Neural progenitor cell (in vitro differentiated cells): ENCODE data around the gene COL24A1. TPM values are rescaled to one million over a fixed set of nuclear protein-coding genes. Genes with fewer than 3 reads are reported as not detected.
A peak's percentile ranks its signal among the peaks of the same experiment; 100 is the strongest.

Source experiments
- DNase-seq: peaks from one replicate; pipeline ENCODE4 v3.0.0-alpha.2; 2016; ENCODE audit warnings: low spot score
- H2AFZ ChIP-seq: fragments of 200-600 bp; sonication (generic); replicated peaks from 2 replicates; pipeline ENCODE4 v1.6.1; 2016; ENCODE audit warnings: antibody characterized with exemption
- H3F3A ChIP-seq: fragments of 200-600 bp; sonication (generic); 2 replicates; pipeline ENCODE4 v1.6.1; 2016; ENCODE audit warnings: antibody characterized with exemption, low read depth
- H3K27ac ChIP-seq: fragments of 200-600 bp; sonication (generic); 2 replicates; pipeline ENCODE4 v1.5.1; 2016; ENCODE audit warnings: mild to moderate bottlenecking
- H3K27me3 ChIP-seq: fragments of 200-600 bp; sonication (generic); 2 replicates; pipeline ENCODE4 v1.6.1; 2016; ENCODE audit warnings: mild to moderate bottlenecking, moderate library complexity
- H3K36me3 ChIP-seq: fragments of 200-600 bp; sonication (generic); 2 replicates; pipeline ENCODE4 v1.5.1; 2016
- H3K4me1 ChIP-seq: fragments of 200-600 bp; sonication (generic); 2 replicates; pipeline ENCODE4 v1.6.1; 2016; ENCODE audit warnings: mixed run types
- H3K4me2 ChIP-seq: fragments of 200-600 bp; sonication (generic); 2 replicates; pipeline ENCODE4 v1.6.1; 2016
- H3K4me3 ChIP-seq: fragments of 200-600 bp; sonication (generic); 2 replicates; pipeline ENCODE4 v1.5.1; 2016
- H3K79me2 ChIP-seq: fragments of 200-600 bp; sonication (generic); 2 replicates; pipeline ENCODE4 v1.6.1; 2016; ENCODE audit warnings: low read depth
- H3K9ac ChIP-seq: fragments of 200-600 bp; sonication (generic); 2 replicates; pipeline ENCODE4 v1.6.1; 2016
- H3K9me3 ChIP-seq: fragments of 200-600 bp; sonication (generic); 2 replicates; pipeline ENCODE4 v1.5.1; 2016; ENCODE audit warnings: low read depth
- H4K20me1 ChIP-seq: fragments of 200-600 bp; sonication (generic); 2 replicates; pipeline ENCODE4 v1.6.1; 2016; ENCODE audit warnings: low read depth
- H3K27ac Mint-ChIP-seq: 3 replicates; pipeline ENCODE4 v1.8.0; 2021; ENCODE audit warnings: mixed read lengths
- H3K27me3 Mint-ChIP-seq: 2 replicates; pipeline ENCODE4 v1.8.0; 2022; ENCODE audit warnings: low read depth, mild to moderate bottlenecking, inconsistent platforms, moderate library complexity, mixed read lengths; ENCODE audit not compliant: insufficient read depth
- H3K36me3 Mint-ChIP-seq: 3 replicates; pipeline ENCODE4 v1.8.0; 2021; ENCODE audit warnings: mixed read lengths
- H3K4me1 Mint-ChIP-seq: 3 replicates; pipeline ENCODE4 v1.8.0; 2021; ENCODE audit warnings: mixed read lengths
- H3K4me3 Mint-ChIP-seq: 3 replicates; pipeline ENCODE4 v1.8.0; 2021; ENCODE audit warnings: mild to moderate bottlenecking, moderate library complexity, mixed read lengths
- H3K9me3 Mint-ChIP-seq: 3 replicates; pipeline ENCODE4 v1.8.0; 2020; ENCODE audit warnings: mixed read lengths
- EZH2 ChIP-seq: fragments of 200-600 bp; sonication (generic); IDR thresholded peaks from 2 replicates; pipeline ENCODE4 v1.6.1; 2017; ENCODE audit warnings: antibody characterized with exemption, mild to moderate bottlenecking, moderate library complexity
- EZH2phosphoT487 ChIP-seq: fragments of 200-600 bp; sonication (generic); IDR thresholded peaks from 2 replicates; pipeline ENCODE4 v1.6.1; 2017; ENCODE audit warnings: antibody characterized with exemption
- total RNA-seq: library from RNA; depleted of rRNA; stranded (reverse); fragments of >200 nt; gene quantifications from 2 replicates; pipeline ENCODE4 v1.2.3, GENCODE V29; 2015; ENCODE audit warnings: low replicate concordance
- TF ChIP-seq, protein P1 (sequence below): fragments of 200-600 bp; sonication (generic); IDR thresholded peaks from 2 replicates; pipeline ENCODE4 v1.5.1; 2017; ENCODE audit warnings: antibody characterized with exemption, mild to moderate bottlenecking

COL24A1 gene
- total RNA-seq, 1 donor from 2014 or later, result not detected

DNA sequence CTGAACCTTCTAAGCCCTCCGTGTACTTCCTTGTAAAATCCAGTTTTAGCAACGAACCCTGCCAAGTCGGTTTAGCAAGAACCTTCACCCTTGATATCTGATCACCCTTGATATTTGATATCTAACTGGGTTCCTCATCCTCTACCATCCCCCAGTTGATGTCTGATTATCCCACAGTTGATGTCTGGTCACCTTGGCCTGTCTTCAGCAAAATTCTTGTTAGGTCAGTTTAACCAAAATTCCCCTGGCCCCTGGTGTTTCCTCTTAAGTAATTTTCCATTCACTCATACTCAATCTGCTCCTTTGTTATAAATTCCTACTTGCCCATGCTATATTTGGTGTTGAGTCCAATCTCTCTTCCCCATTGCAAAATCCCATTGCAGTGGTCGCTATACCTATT, 333.9 kb downstream of the COL24A1 start:
- H3K4me1 ChIP-seq, result no peaks in the 10 kb centered on the region
- H3K27me3 ChIP-seq, result no peaks in the 10 kb centered on the region
- H3F3A ChIP-seq, result no peaks in the 10 kb centered on the region
- H4K20me1 ChIP-seq, result no peaks in the 10 kb centered on the region
- H3K27ac ChIP-seq, result no peak overlapping the region
- peaks cover 2% of the 10 kb centered on the region for H3K27me3 Mint-ChIP-seq
- no peak overlapping the region for H3K4me3 ChIP-seq
- H3K4me1 Mint-ChIP-seq, result no peaks in the 10 kb centered on the region
- H3K36me3 Mint-ChIP-seq, result no peaks in the 10 kb centered on the region
- H3K36me3 ChIP-seq, result no peaks in the 10 kb centered on the region
- no peaks in the 10 kb centered on the region for H3K9me3 ChIP-seq
- H3K9me3 Mint-ChIP-seq, result peaks cover 2% of the 10 kb centered on the region
- H3K4me3 Mint-ChIP-seq, result no peak overlapping the region
- H3K4me2 ChIP-seq, result no peak overlapping the region
- TF ChIP-seq, protein P1, sequence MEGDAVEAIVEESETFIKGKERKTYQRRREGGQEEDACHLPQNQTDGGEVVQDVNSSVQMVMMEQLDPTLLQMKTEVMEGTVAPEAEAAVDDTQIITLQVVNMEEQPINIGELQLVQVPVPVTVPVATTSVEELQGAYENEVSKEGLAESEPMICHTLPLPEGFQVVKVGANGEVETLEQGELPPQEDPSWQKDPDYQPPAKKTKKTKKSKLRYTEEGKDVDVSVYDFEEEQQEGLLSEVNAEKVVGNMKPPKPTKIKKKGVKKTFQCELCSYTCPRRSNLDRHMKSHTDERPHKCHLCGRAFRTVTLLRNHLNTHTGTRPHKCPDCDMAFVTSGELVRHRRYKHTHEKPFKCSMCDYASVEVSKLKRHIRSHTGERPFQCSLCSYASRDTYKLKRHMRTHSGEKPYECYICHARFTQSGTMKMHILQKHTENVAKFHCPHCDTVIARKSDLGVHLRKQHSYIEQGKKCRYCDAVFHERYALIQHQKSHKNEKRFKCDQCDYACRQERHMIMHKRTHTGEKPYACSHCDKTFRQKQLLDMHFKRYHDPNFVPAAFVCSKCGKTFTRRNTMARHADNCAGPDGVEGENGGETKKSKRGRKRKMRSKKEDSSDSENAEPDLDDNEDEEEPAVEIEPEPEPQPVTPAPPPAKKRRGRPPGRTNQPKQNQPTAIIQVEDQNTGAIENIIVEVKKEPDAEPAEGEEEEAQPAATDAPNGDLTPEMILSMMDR, result no peak
- TF ChIP-seq EZH2phosphoT487 (no peak), EZH2 (no peak)
- no peak overlapping the region for H2AFZ ChIP-seq
- DNase-seq, result no peak
- no peak overlapping the region for H3K27ac Mint-ChIP-seq
- H3K79me2 ChIP-seq, result no peaks in the 10 kb centered on the region
- H3K9ac ChIP-seq, result no peak overlapping the region

DNA sequence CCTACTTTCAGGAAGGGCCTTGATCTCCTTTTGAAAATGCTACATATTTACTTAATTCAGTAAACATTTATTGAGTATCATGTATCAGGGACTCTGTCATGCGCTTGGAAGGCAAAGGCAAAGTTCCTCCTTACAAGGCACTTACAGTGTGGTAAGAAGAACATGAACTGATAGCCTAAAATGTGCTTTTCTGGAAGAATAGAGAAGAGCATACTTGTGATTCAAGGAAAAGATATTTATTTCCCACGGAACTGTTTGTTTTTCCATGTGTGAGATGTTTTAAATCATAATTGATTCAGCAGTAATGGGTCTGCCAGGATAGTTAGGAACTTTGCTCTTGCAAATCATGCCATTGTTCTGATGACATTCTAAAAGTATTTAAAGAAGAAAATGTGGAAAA, 338.2 kb downstream of the COL24A1 start:
- Histone ChIP-seq H3K4me2 (no peak overlapping the region), H2AFZ (peak overlapping the region; percentile 11), H3K27ac (no peak overlapping the region), H3K27me3 (no peaks in the 10 kb centered on the region), H3F3A (no peaks in the 10 kb centered on the region), H3K9me3 (no peaks in the 10 kb centered on the region), H3K36me3 (no peaks in the 10 kb centered on the region), H3K79me2 (no peaks in the 10 kb centered on the region), H4K20me1 (no peaks in the 10 kb centered on the region), H3K9ac (no peak overlapping the region), H3K4me1 (no peaks in the 10 kb centered on the region), H3K4me3 (no peak overlapping the region)
- Mint-ChIP-seq H3K27ac (no peak overlapping the region), H3K36me3 (no peaks in the 10 kb centered on the region), H3K4me3 (no peak overlapping the region), H3K9me3 (no peaks in the 10 kb centered on the region), H3K27me3 (peaks cover 2% of the 10 kb centered on the region), H3K4me1 (no peaks in the 10 kb centered on the region)
- DNase-seq, result no peak
- TF ChIP-seq, protein P1, result no peak
- TF ChIP-seq EZH2, result no peak

DNA sequence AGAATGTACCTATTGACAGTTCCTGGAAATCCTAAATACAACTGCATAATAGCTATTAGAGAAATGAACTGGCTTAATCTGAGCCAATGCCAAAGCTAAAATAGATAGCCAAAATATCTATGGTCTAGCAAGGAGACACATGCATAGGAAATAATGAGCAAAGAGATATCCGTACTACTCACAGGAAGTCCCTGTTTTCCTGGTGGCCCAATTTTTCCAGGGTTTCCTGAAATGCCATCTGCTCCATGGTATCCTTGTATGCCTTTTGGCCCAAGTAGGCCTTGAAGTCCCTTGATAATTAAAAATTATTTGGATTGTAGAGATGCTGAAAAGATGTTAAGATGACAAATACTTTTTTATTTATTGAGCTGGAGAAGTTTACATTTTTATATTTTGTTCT, 340.0 kb downstream of the COL24A1 start:
- Histone ChIP-seq H3K27ac (no peak overlapping the region), H4K20me1 (no peaks in the 10 kb centered on the region), H3K4me1 (no peaks in the 10 kb centered on the region), H3F3A (no peaks in the 10 kb centered on the region), H3K4me2 (no peak overlapping the region), H3K9ac (no peak overlapping the region), H3K9me3 (no peaks in the 10 kb centered on the region), H3K79me2 (no peaks in the 10 kb centered on the region), H2AFZ (no peak overlapping the region), H3K27me3 (no peaks in the 10 kb centered on the region), H3K4me3 (no peak overlapping the region), H3K36me3 (no peaks in the 10 kb centered on the region)
- TF ChIP-seq EZH2 (no peak), EZH2phosphoT487 (no peak)
- TF ChIP-seq, protein P1, result no peak
- peaks cover 2% of the 10 kb centered on the region for H3K27me3 Mint-ChIP-seq
- H3K36me3 Mint-ChIP-seq, result no peaks in the 10 kb centered on the region
- DNase-seq, result no peak
- H3K27ac Mint-ChIP-seq, result no peak overlapping the region
- H3K4me3 Mint-ChIP-seq, result no peak overlapping the region
- no peaks in the 10 kb centered on the region for H3K4me1 Mint-ChIP-seq
- no peaks in the 10 kb centered on the region for H3K9me3 Mint-ChIP-seq
